NCI-H2081 (cell line): ENCODE results near the gene C1QL2.

Experiments
- DNase-seq, 2 experiments: peaks; one replicate each; lab custom pipeline; 2025; lab: John Stamatoyannopoulos, UW

Gene C1QL2

GRCh38 chr2:119137502-119137901 is 21.0 kb downstream of the C1QL2 start:
- no peak for DNase-seq

- DNase-seq: no peak
Observed at GRCh38 chr2:119136872-119137271, 21.7 kb downstream of the C1QL2 start.

GRCh38 chr2:119136093-119136492 is 22.5 kb downstream of the C1QL2 start:
- peak in 1 of 2 experiments; percentile 9 for DNase-seq

- DNase-seq: no peak
Observed at GRCh38 chr2:119134775-119135174, 23.8 kb downstream of the C1QL2 start.

GRCh38 chr2:119126650-119127049 is 31.9 kb downstream of the C1QL2 start:
- DNase-seq: no peak

- DNase-seq: no peak
Observed at GRCh38 chr2:119123389-119123788, 35.2 kb downstream of the C1QL2 start.

GRCh38 chr2:119122663-119123062 is 35.9 kb downstream of the C1QL2 start:
- no peak for DNase-seq

GRCh38 chr2:119119999-119120756 is 38.4 kb downstream of the C1QL2 start:
- DNase-seq: peak in 1 of 2 experiments; percentile 41

- DNase-seq: peak; percentile 69 to 72
Observed at GRCh38 chr2:119119076-119119785, 39.3 kb downstream of the C1QL2 start.

GRCh38 chr2:119117891-119118882 is 40.4 kb downstream of the C1QL2 start:
- DNase-seq: no peak

GRCh38 chr2:119117408-119117807 is 41.1 kb downstream of the C1QL2 start:
- DNase-seq: no peak

GRCh38 chr2:119116411-119117295 is 41.9 kb downstream of the C1QL2 start:
- DNase-seq: no peak

- no peak for DNase-seq
Observed at GRCh38 chr2:119114266-119114665, 44.3 kb downstream of the C1QL2 start.

GRCh38 chr2:119113489-119113770 is 45.1 kb downstream of the C1QL2 start:
- no peak for DNase-seq

GRCh38 chr2:119112770-119113488 is 45.6 kb downstream of the C1QL2 start:
- DNase-seq: no peak

- no peak for DNase-seq
Observed at GRCh38 chr2:119112230-119112629, 46.3 kb downstream of the C1QL2 start.

- no peak for DNase-seq
Observed at GRCh38 chr2:119111115-119111975, 47.2 kb downstream of the C1QL2 start.

- DNase-seq: peak; percentile 20 to 41
Observed at GRCh38 chr2:119109866-119110265, 48.7 kb downstream of the C1QL2 start.

GRCh38 chr2:119108186-119108585 is 50.4 kb downstream of the C1QL2 start:
- no peak for DNase-seq
